Breast epithelium (tissue), 3 donors: ENCODE measurements around the gene PIGW.

ENCODE experiments used
- CTCF ChIP-seq, 3 donors: fragments of 450-650 bp; IDR thresholded peaks; one replicate each; pipeline ENCODE4 v1.5.1; 2016 to 2017; ENCODE audit warnings: antibody characterized with exemption in 3 of 3, mild to moderate bottlenecking in 3 of 3, moderate library complexity in 3 of 3
- POLR2A ChIP-seq: fragments of 450-650 bp; IDR thresholded peaks from one replicate; pipeline ENCODE4 v1.6.1; 2016; ENCODE audit warnings: antibody characterized with exemption, mild to moderate bottlenecking, moderate library complexity

- TF ChIP-seq POLR2A (no peak), CTCF (IDR thresholded peaks at IDR 0.05) (no peak)
Observed at GRCh38 chr17:36486204-36487194, 48.3 kb upstream of the PIGW start, which contains the start of gene ZNHIT3.
